Endodermal cell (in vitro differentiated cells): Measurements from ENCODE around the gene SLC35A2. TPM values are rescaled to one million over a fixed set of nuclear protein-coding genes. Genes with fewer than 3 reads are reported as not detected.
A peak's percentile ranks its signal among the peaks of the same experiment; 100 is the strongest.

Source experiments
- DNase-seq: peaks from one replicate; pipeline ENCODE4 v3.0.0-alpha.2; 2017
- H3K27ac ChIP-seq: 2 replicates; pipeline ENCODE4 v1.5.1; 2013; ENCODE audit warnings: mild to moderate bottlenecking, low read depth, low read length, moderate library complexity
- H3K27me3 ChIP-seq: 2 replicates; pipeline ENCODE4 v1.6.1; 2013; ENCODE audit warnings: mild to moderate bottlenecking, low read length, moderate library complexity; ENCODE audit not compliant: insufficient read depth, control insufficient read depth, poor library complexity, severe bottlenecking
- H3K36me3 ChIP-seq: 2 replicates; pipeline ENCODE4 v1.7.0; 2013; ENCODE audit warnings: mild to moderate bottlenecking, low read length, moderate library complexity; ENCODE audit not compliant: control insufficient read depth, insufficient read depth
- H3K4me1 ChIP-seq: one replicate; pipeline ENCODE4 v1.7.0; 2013; ENCODE audit warnings: low read length; ENCODE audit not compliant: control insufficient read depth, insufficient read depth
- H3K4me3 ChIP-seq: 2 replicates; pipeline ENCODE4 v1.5.1; 2013; ENCODE audit warnings: mild to moderate bottlenecking, low read length, moderate library complexity
- H3K9ac ChIP-seq: 2 replicates; pipeline ENCODE4 v1.6.1; 2013; ENCODE audit warnings: mild to moderate bottlenecking, low read length, moderate library complexity; ENCODE audit not compliant: poor library complexity, severe bottlenecking; ENCODE audit errors: extremely low read depth
- H3K9me3 ChIP-seq: 2 replicates; pipeline ENCODE4 v1.6.1; 2013; ENCODE audit warnings: mild to moderate bottlenecking, low read length, moderate library complexity; ENCODE audit not compliant: control insufficient read depth
- H3K27ac Mint-ChIP-seq: 2 replicates; pipeline ENCODE4 v1.8.0; 2020; ENCODE audit warnings: mixed read lengths
- H3K27me3 Mint-ChIP-seq: 2 replicates; pipeline ENCODE4 v1.8.0; 2021; ENCODE audit warnings: mild to moderate bottlenecking, mixed read lengths; ENCODE audit not compliant: insufficient read depth
- H3K36me3 Mint-ChIP-seq: 2 replicates; pipeline ENCODE4 v1.8.0; 2020; ENCODE audit warnings: low read depth, mixed read lengths
- H3K4me1 Mint-ChIP-seq: 2 replicates; pipeline ENCODE4 v1.8.0; 2020; ENCODE audit warnings: mixed read lengths
- H3K4me3 Mint-ChIP-seq: 2 replicates; pipeline ENCODE4 v1.8.0; 2020; ENCODE audit warnings: mild to moderate bottlenecking, moderate library complexity, mixed read lengths
- H3K9me3 Mint-ChIP-seq: 2 replicates; pipeline ENCODE4 v1.8.0; 2020; ENCODE audit warnings: mild to moderate bottlenecking, mixed read lengths
- CTCF ChIP-seq: fragments of 200-600 bp; sonication (generic); conservative IDR thresholded peaks from 2 replicates; pipeline ENCODE4 v1.5.0; 2021; ENCODE audit warnings: antibody characterized with exemption, mild to moderate bottlenecking
- whole genome bisulfite sequencing, 2 experiments: methylation state at CpG; one replicate each; pipeline versions ENCODE4 v1.1.5 to v1.1.7; 2013; ENCODE audit warnings: missing lambda C conversion rate in 2 of 2, mixed read lengths in 1 of 2; ENCODE audit not compliant: insufficient coverage in 1 of 2, insufficient read length in 1 of 2; 5-methylcytosine and 5-hydroxymethylcytosine counted together
- total RNA-seq, 2 donors: library from RNA; stranded (reverse); fragmentation: NEBNext Ultra II Directional in 1 of 2; extraction: Animal tissue kit (Norgen Biotek cat#: 25700) in 1 of 2; gene quantifications; 2 replicates in 1 of 2; 3 replicates in 1 of 2; pipeline ENCODE4 v1.2.1, GENCODE V29; 2021

SLC35A2 gene
- total RNA-seq, 2 donors from 2014 or later: 22.8 to 24.7 TPM

DNA sequence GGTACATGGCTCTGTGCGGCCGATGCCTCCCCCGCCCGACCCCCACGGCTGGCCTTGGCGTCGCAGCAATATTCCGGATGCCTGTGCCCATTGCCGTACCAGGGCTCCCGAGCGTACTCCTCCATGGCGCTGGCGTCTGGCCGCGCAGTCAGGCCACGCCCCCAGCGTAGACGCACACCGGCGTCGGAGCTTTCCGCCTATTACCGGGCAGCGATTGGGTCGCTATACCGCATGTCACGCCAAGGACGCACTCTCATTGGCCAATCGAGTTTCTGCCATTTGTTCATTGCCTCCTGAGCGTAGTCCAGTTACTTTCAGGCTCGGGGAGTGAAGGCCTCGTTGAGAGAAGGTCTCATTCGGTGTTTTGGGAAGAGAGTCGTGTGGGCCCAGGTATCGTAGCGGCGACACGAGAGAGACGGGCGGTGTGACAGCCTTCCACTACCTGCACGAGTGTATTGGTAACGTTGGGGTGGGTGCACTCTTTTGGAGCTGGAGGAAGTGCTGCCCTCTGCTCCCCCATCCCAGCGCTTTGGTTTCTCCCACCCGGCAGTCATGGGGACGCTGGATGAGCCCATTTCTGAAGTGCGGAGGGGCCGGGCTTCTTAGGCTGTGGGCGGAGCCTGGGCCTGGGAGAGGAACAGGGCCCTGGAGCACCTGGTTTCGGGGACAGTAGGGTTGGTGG lies 13.7 kb downstream of the SLC35A2 start, which contains the start of the genes PQBP1 and TIMM17B:
Gene PQBP1, plus strand, starts transcription at position 306 of the 682 bp plus-strand sequence. CDS start 580 bp downstream, outside the sequence.
Gene TIMM17B, minus strand, starts transcription at position 144 of the 682 bp plus-strand sequence. Its CDS starts 19 bp downstream, at position 125.
- DNase-seq: peak; percentile 94
- Histone ChIP-seq H3K4me1 (no peaks in the 10 kb centered on the region), H3K36me3 (peaks cover 17% of the 10 kb centered on the region), H3K9me3 (no peaks in the 10 kb centered on the region), H3K9ac (peak within 1 kb of the TSS; percentile 77), H3K4me3 (peak within 1 kb of the TSS; percentile 92), H3K27ac (peak within 1 kb of the TSS; percentile 93), H3K27me3 (no peaks in the 10 kb centered on the region)
- no peak for TF ChIP-seq CTCF
- H3K27me3 Mint-ChIP-seq: no peaks in the 10 kb centered on the region
- H3K36me3 Mint-ChIP-seq: peaks cover 32% of the 10 kb centered on the region
- H3K4me1 Mint-ChIP-seq: no peaks in the 10 kb centered on the region
- 0% methylated on average over 3 to 45 of the region's 49 CpGs for WGBS, 2 experiments
- H3K9me3 Mint-ChIP-seq: peaks cover 63% of the 10 kb centered on the region
- peak within 1 kb of the TSS; percentile 95 for H3K27ac Mint-ChIP-seq
- H3K4me3 Mint-ChIP-seq: peak within 1 kb of the TSS; percentile 87

DNA sequence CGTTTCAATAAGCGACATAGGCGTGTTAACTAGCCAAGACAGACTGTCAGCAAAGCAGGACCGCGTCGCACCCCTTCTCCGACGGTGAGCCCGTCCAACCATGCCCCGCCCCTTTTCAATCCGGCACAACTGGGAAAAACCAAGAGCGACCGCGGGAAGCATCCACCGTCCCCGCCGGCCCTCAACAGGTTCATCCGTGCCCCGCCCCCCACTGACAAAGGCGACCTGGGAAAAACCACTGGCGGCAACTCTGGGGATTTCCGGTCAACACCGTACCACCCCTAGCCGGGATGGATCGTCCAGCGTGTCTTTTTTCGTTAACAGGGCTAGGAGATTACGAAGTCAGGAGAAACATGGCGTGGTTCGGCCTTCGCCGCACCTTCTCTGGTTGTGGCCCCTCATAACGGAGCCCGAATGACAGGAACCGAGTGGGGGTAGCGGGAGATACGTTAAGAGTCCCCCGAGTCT lies 14.3 kb downstream of the SLC35A2 start:
- Mint-ChIP-seq H3K27me3 (no peaks in the 10 kb centered on the region), H3K4me1 (no peaks in the 10 kb centered on the region), H3K36me3 (peaks cover 31% of the 10 kb centered on the region), H3K4me3 (peak overlapping the region; percentile 87), H3K27ac (peak overlapping the region; percentile 95), H3K9me3 (peaks cover 62% of the 10 kb centered on the region)
- peak overlapping the region; percentile 92 for H3K4me3 ChIP-seq
- no peaks in the 10 kb centered on the region for H3K27me3 ChIP-seq
- WGBS, 2 experiments: 0% methylated on average over 3 to 38 of the region's 38 CpGs
- H3K4me1 ChIP-seq: no peaks in the 10 kb centered on the region
- peak overlapping the region; percentile 77 for H3K9ac ChIP-seq
- peaks cover 17% of the 10 kb centered on the region for H3K36me3 ChIP-seq
- no peak for TF ChIP-seq CTCF
- DNase-seq: peak; percentile 94
- H3K9me3 ChIP-seq: no peaks in the 10 kb centered on the region
- peak overlapping the region; percentile 93 for H3K27ac ChIP-seq

DNA sequence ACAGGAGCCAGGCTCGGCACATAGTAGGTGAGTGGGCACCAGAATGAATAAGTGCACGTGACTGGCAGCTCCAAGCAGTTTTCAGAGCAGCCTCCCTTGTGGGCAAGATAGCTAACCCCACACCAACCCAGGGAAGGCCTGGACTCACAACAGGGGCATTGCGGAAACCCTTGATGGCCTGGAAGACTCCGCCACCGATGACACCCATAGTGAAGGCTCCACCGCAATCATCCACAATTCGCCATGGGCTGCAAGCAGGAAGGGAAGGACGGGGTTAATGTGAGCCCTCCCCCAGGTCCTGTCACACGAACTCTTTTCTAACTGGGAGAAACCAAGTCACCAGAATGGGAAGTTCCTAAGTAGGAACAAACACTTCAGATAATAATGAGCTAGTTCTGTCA lies 14.8 kb downstream of the SLC35A2 start:
- Histone ChIP-seq H3K27me3 (no peaks in the 10 kb centered on the region), H3K4me3 (peak overlapping the region; percentile 92), H3K36me3 (peaks cover 17% of the 10 kb centered on the region), H3K27ac (peak overlapping the region; percentile 53), H3K4me1 (no peaks in the 10 kb centered on the region), H3K9ac (peak overlapping the region; percentile 77), H3K9me3 (no peaks in the 10 kb centered on the region)
- DNase-seq: peak; percentile 59
- peak overlapping the region; percentile 87 for H3K4me3 Mint-ChIP-seq
- H3K36me3 Mint-ChIP-seq: peaks cover 26% of the 10 kb centered on the region
- no peaks in the 10 kb centered on the region for H3K4me1 Mint-ChIP-seq
- H3K27me3 Mint-ChIP-seq: no peaks in the 10 kb centered on the region
- H3K27ac Mint-ChIP-seq: peak overlapping the region; percentile 95
- peaks cover 61% of the 10 kb centered on the region for H3K9me3 Mint-ChIP-seq
- no peak for TF ChIP-seq CTCF
- WGBS, 2 experiments: 54% methylated on average over 7 of the region's 9 CpGs; no CpG with 5 or more reads in 1 of the 2 experiments
